ENCODE results near the gene DLST.

DLST gene

GRCh38 chr14:74897642-74898041, 15.9 kb downstream of the DLST start:
- DNase-seq = no peak

- DNase-seq = no peak
These were observed 16.4 kb downstream of the DLST start for GRCh38 chr14:74898083-74898482.

GRCh38 chr14:74898694-74899093, 17.0 kb downstream of the DLST start:
- DNase-seq = no peak

- DNase-seq = no peak
These were observed 21.4 kb downstream of the DLST start for GRCh38 chr14:74902941-74903705.

GRCh38 chr14:74904635-74905503, 23.2 kb downstream of the DLST start:
- DNase-seq = no peak

GRCh38 chr14:74905595-74906142, 24.0 kb downstream of the DLST start:
- DNase-seq = peak; percentile 73

GRCh38 chr14:74906925-74907521, 25.3 kb downstream of the DLST start:
- no peak for DNase-seq

- DNase-seq = no peak
These were observed 26.0 kb downstream of the DLST start for GRCh38 chr14:74907744-74908143.

- no peak for DNase-seq
These were observed 27.2 kb downstream of the DLST start for GRCh38 chr14:74908861-74909341.

GRCh38 chr14:74909501-74909900, 27.8 kb downstream of the DLST start:
- no peak for DNase-seq

- DNase-seq = no peak
These were observed 28.2 kb downstream of the DLST start for GRCh38 chr14:74909911-74910310.

GRCh38 chr14:74910556-74910955, 28.8 kb downstream of the DLST start:
- no peak for DNase-seq

GRCh38 chr14:74911221-74911620, 29.5 kb downstream of the DLST start:
- no peak for DNase-seq

GRCh38 chr14:74911704-74912103, 30.0 kb downstream of the DLST start:
- DNase-seq = no peak

GRCh38 chr14:74912111-74912510, 30.4 kb downstream of the DLST start:
- DNase-seq = no peak

- no peak for DNase-seq
These were observed 31.1 kb downstream of the DLST start for GRCh38 chr14:74912801-74913200.

GRCh38 chr14:74913393-74913910, 31.7 kb downstream of the DLST start:
- no peak for DNase-seq

GRCh38 chr14:74913986-74914573, 32.4 kb downstream of the DLST start:
- no peak for DNase-seq

- no peak for DNase-seq
These were observed 33.7 kb downstream of the DLST start for GRCh38 chr14:74915426-74915825.

GRCh38 chr14:74915826-74916225, 34.1 kb downstream of the DLST start:
- DNase-seq = no peak

- no peak for DNase-seq
These were observed 35.4 kb downstream of the DLST start for GRCh38 chr14:74917178-74917543.

GRCh38 chr14:74917646-74918081, 35.9 kb downstream of the DLST start:
- no peak for DNase-seq

- DNase-seq = no peak
These were observed 36.7 kb downstream of the DLST start for GRCh38 chr14:74918380-74918779.
